DOHH2 (cell line): ENCODE results near the gene DNM1.

Experiments
- H3F3A ChIP-seq: fragments of 200-600 bp; sonication (generic), shearing (Covaris generic); 2 replicates; pipeline ENCODE4 v1.6.0; 2016; ENCODE audit warnings: antibody characterized with exemption, mild to moderate bottlenecking; ENCODE audit not compliant: control insufficient read depth, insufficient read depth
- H3K27ac ChIP-seq: fragments of 200-600 bp; sonication (generic); 2 replicates; pipeline ENCODE4 v1.5.1; 2014; ENCODE audit warnings: low read depth, mild to moderate bottlenecking, low read length, moderate library complexity
- H3K27me3 ChIP-seq: fragments of 200-600 bp; sonication (generic); 2 replicates; pipeline ENCODE4 v1.6.1; 2014; ENCODE audit warnings: mild to moderate bottlenecking, low read length, mixed read lengths; ENCODE audit not compliant: control insufficient read depth
- H3K36me3 ChIP-seq: fragments of 200-600 bp; sonication (generic); 2 replicates; pipeline ENCODE4 v1.6.1; 2014; ENCODE audit warnings: mild to moderate bottlenecking, low read length, moderate library complexity, mixed read lengths; ENCODE audit not compliant: control insufficient read depth
- H3K4me1 ChIP-seq: fragments of 200-600 bp; sonication (generic); 2 replicates; pipeline ENCODE4 v1.6.1; 2014; ENCODE audit warnings: mild to moderate bottlenecking, low read length, mixed read lengths; ENCODE audit not compliant: control insufficient read depth
- H3K4me2 ChIP-seq: fragments of 200-600 bp; sonication (generic); 2 replicates; pipeline ENCODE4 v1.6.0; 2014; ENCODE audit warnings: mild to moderate bottlenecking, low read length, moderate library complexity
- H3K4me3 ChIP-seq: fragments of 200-600 bp; sonication (generic); 2 replicates; pipeline ENCODE4 v1.5.1; 2014; ENCODE audit warnings: mild to moderate bottlenecking, low read length, mixed read lengths
- H3K79me2 ChIP-seq: fragments of 200-600 bp; sonication (generic); 2 replicates; pipeline ENCODE4 v1.6.1; 2014; ENCODE audit warnings: mild to moderate bottlenecking, low read length, mixed read lengths; ENCODE audit not compliant: control insufficient read depth
- H3K9me2 ChIP-seq: fragments of 200-600 bp; sonication (generic); replicated peaks from 2 replicates; pipeline ENCODE4 v1.6.1; 2014; ENCODE audit warnings: mild to moderate bottlenecking, low read length, mixed read lengths; ENCODE audit not compliant: control insufficient read depth
- H3K9me3 ChIP-seq: fragments of 200-600 bp; sonication (generic); 2 replicates; pipeline ENCODE4 v1.6.1; 2014; ENCODE audit warnings: antibody characterized with exemption, low read length, mixed read lengths; ENCODE audit not compliant: control insufficient read depth, insufficient read depth
- H4K20me1 ChIP-seq: fragments of 200-600 bp; sonication (generic); 2 replicates; pipeline ENCODE4 v1.6.0; 2014; ENCODE audit warnings: low read depth, mild to moderate bottlenecking, antibody characterized with exemption, low read length, moderate library complexity; ENCODE audit not compliant: control insufficient read depth, insufficient read depth
- EZH2phosphoT487 ChIP-seq: fragments of 200-600 bp; sonication (generic); IDR thresholded peaks from 2 replicates; pipeline ENCODE4 v1.6.1; 2017; ENCODE audit warnings: borderline replicate concordance, mild to moderate bottlenecking, antibody characterized with exemption, low read length, moderate library complexity, mixed read lengths
- TF ChIP-seq, protein P1 (sequence below): fragments of 200-600 bp; sonication (generic); IDR thresholded peaks from one replicate; pipeline ENCODE4 v1.5.1; 2014; ENCODE audit warnings: antibody characterized with exemption, mild to moderate bottlenecking, low read depth, low read length; ENCODE audit not compliant: poor library complexity, severe bottlenecking

The DNM1 gene

DNA sequence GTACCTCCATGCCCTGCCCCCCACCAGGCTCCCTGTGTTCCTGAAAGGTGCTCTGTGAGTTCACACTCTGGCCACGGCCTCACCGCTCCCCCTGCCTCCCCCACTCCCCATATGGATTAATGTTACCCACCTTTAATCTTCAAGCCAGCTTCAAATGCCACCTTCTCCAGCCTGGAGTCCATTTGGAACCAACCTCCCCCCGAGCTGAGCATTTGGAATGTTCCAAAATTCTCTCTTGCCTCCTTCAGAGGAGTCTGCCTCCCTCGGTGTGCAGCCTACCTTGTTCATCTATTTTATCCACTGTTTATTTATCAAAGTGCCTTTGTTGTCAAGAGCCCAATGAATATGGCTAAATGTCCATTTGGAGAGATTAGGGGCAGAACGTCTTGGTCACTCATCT lies 68.3 kb downstream of the DNM1 start:
- H3K79me2 ChIP-seq: peaks cover 14% of the 10 kb centered on the region
- no peak overlapping the region for H3K4me2 ChIP-seq
- no peaks in the 10 kb centered on the region for H3K27me3 ChIP-seq
- H4K20me1 ChIP-seq: no peaks in the 10 kb centered on the region
- H3K9me2 ChIP-seq: no peaks in the 10 kb centered on the region
- no peak overlapping the region for H3K4me3 ChIP-seq
- no peaks in the 10 kb centered on the region for H3F3A ChIP-seq
- TF ChIP-seq EZH2phosphoT487: no peak
- TF ChIP-seq, protein P1, sequence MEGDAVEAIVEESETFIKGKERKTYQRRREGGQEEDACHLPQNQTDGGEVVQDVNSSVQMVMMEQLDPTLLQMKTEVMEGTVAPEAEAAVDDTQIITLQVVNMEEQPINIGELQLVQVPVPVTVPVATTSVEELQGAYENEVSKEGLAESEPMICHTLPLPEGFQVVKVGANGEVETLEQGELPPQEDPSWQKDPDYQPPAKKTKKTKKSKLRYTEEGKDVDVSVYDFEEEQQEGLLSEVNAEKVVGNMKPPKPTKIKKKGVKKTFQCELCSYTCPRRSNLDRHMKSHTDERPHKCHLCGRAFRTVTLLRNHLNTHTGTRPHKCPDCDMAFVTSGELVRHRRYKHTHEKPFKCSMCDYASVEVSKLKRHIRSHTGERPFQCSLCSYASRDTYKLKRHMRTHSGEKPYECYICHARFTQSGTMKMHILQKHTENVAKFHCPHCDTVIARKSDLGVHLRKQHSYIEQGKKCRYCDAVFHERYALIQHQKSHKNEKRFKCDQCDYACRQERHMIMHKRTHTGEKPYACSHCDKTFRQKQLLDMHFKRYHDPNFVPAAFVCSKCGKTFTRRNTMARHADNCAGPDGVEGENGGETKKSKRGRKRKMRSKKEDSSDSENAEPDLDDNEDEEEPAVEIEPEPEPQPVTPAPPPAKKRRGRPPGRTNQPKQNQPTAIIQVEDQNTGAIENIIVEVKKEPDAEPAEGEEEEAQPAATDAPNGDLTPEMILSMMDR: no peak
- H3K36me3 ChIP-seq: peaks cover 9% of the 10 kb centered on the region
- H3K4me1 ChIP-seq: peaks cover 8% of the 10 kb centered on the region
- no peaks in the 10 kb centered on the region for H3K9me3 ChIP-seq
- no peak overlapping the region for H3K27ac ChIP-seq

DNA sequence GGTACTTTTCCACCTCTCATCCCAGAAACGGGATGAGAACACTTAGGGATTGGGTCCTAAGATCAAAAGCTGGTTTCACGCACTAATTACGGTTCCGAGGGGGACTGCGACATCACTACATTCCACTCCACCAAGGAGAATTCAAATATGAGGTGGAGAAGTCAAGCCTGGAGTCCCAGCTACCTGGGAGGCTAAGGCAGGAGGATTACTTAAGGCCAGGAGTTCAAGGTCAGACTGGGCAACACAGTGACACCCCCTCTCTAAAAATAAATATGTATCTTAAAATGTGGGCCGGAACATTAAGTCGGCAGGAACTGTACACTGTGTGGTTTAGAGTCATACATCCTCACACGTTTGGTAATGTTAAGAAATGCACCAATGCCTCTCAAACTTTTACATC lies 71.1 kb downstream of the DNM1 start:
- peaks cover 15% of the 10 kb centered on the region for H3K4me1 ChIP-seq
- no peaks in the 10 kb centered on the region for H3K9me2 ChIP-seq
- no peaks in the 10 kb centered on the region for H3K27me3 ChIP-seq
- TF ChIP-seq, protein P1: no peak
- no peak for TF ChIP-seq EZH2phosphoT487
- no peaks in the 10 kb centered on the region for H4K20me1 ChIP-seq
- H3K27ac ChIP-seq: no peak overlapping the region
- H3F3A ChIP-seq: no peaks in the 10 kb centered on the region
- no peak overlapping the region for H3K4me2 ChIP-seq
- peaks cover 19% of the 10 kb centered on the region for H3K79me2 ChIP-seq
- H3K4me3 ChIP-seq: no peak overlapping the region
- no peaks in the 10 kb centered on the region for H3K9me3 ChIP-seq
- peaks cover 9% of the 10 kb centered on the region for H3K36me3 ChIP-seq

DNA sequence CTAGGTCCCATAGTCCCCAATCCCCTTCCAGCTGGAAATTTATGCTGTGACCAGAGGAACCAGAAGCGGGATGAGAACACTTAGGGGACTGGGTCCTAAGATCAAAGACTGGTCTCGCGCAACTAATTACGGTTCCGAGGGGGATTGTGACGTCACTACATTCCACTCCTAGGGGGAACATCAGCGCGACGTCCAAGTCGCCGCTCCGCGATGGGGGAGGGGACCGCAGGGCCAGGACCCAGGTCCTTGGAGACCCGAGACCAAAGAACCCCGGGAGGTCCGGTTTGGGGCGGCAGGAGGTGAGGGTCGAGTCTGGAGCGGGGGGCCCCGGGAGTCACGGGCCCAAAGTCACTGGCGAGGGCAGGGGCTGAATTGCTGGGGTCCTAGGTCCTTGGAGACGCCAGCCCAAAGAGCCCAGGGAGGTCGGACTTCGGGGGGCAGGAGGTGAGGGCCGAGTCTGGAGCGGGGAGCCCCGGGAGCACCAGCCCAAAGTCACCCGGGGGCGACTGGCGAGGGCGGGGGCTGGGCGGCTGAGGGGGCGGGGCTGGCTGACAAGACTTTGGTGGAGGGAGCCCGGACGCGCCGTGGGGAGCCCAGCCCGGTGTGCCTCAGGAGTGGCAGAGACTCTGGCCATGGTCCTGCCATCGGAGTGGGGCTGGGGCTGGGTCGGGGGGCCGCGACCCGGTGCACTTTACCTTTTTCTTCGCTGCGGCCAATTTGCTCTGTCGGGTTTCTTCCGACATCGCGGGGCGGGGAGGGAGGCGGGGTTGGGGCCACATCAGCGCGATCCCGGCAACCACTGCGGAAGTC lies 72.2 kb downstream of the DNM1 start, which contains the start of gene GOLGA2:
Gene GOLGA2, minus strand, starts transcription at position 810 of the 810 bp plus-strand sequence. Its CDS starts 31 bp downstream, at position 779.
- Histone ChIP-seq H3K79me2 (peaks cover 19% of the 10 kb centered on the region), H3K27me3 (no peaks in the 10 kb centered on the region), H3K36me3 (peaks cover 9% of the 10 kb centered on the region), H3K27ac (no peak within 1 kb of the TSS), H3K4me2 (peak within 1 kb of the TSS; percentile 98), H4K20me1 (no peaks in the 10 kb centered on the region), H3K9me3 (no peaks in the 10 kb centered on the region), H3F3A (no peaks in the 10 kb centered on the region), H3K4me1 (peaks cover 15% of the 10 kb centered on the region), H3K9me2 (no peaks in the 10 kb centered on the region), H3K4me3 (peak within 1 kb of the TSS; percentile 90)
- no peak for TF ChIP-seq EZH2phosphoT487
- TF ChIP-seq, protein P1: no peak
